DND-41 (cell line): ENCODE results near the gene FANCE.

ENCODE experiments used
- ATAC-seq: fragments of 200-7000 bp; cut with Tn5 transposase; 3 replicates; pipeline ENCODE4 v1.9.1; 2021; ENCODE audit warnings: low read depth; ENCODE audit not compliant: insufficient read depth
- DNase-seq: peaks from one replicate; pipeline ENCODE4 v3.0.0-alpha.2; 2020
- H2AFZ ChIP-seq: 2 replicates; pipeline ENCODE4 v1.6.0; 2012; ENCODE audit warnings: low read depth, low read length
- H3K27ac ChIP-seq: 2 replicates; pipeline ENCODE4 v1.5.1; 2012; ENCODE audit warnings: low read length, inconsistent platforms
- H3K27me3 ChIP-seq: fragments of 200-600 bp; sonication (generic); 2 replicates; pipeline ENCODE4 v1.6.0; 2012; ENCODE audit warnings: low read length, mild to moderate bottlenecking, inconsistent platforms; ENCODE audit not compliant: insufficient read depth, poor library complexity
- H3K36me3 ChIP-seq: 2 replicates; pipeline ENCODE4 v1.5.1; 2012; ENCODE audit warnings: low read length, inconsistent platforms; ENCODE audit not compliant: insufficient read depth
- H3K4me1 ChIP-seq: 2 replicates; pipeline ENCODE4 v1.5.1; 2012; ENCODE audit warnings: mild to moderate bottlenecking, low read length; ENCODE audit not compliant: insufficient read depth
- H3K4me2 ChIP-seq: 2 replicates; pipeline ENCODE4 v1.6.0; 2012; ENCODE audit warnings: mild to moderate bottlenecking, moderate library complexity, low read length, inconsistent platforms; ENCODE audit not compliant: insufficient read depth
- H3K4me3 ChIP-seq, 2 experiments: fragments of 200-600 bp in 1 of 2; shearing (Covaris generic) in 1 of 2; 2 replicates each; pipeline ENCODE4 v1.5.1; 2012 to 2016; ENCODE audit warnings: inconsistent platforms in 2 of 2, low read length in 2 of 2, mild to moderate bottlenecking in 2 of 2, low read depth in 1 of 2, moderate library complexity in 1 of 2
- H3K79me2 ChIP-seq: 2 replicates; pipeline ENCODE4 v1.6.0; 2012; ENCODE audit warnings: low read length, inconsistent platforms; ENCODE audit not compliant: insufficient read depth
- H3K9ac ChIP-seq: 2 replicates; pipeline ENCODE4 v1.6.0; 2012; ENCODE audit warnings: low read depth, mild to moderate bottlenecking, inconsistent platforms, low read length, moderate library complexity
- H3K9me3 ChIP-seq: 2 replicates; pipeline ENCODE4 v1.5.1; 2012; ENCODE audit warnings: low read length, moderate library complexity, mild to moderate bottlenecking, inconsistent platforms; ENCODE audit not compliant: insufficient read depth, severe bottlenecking
- H4K20me1 ChIP-seq: 2 replicates; pipeline ENCODE4 v1.6.0; 2012; ENCODE audit warnings: low read length; ENCODE audit not compliant: insufficient read depth
- CTCF ChIP-seq: IDR thresholded peaks from 2 replicates; pipeline ENCODE4 v1.5.1; 2012; ENCODE audit warnings: borderline replicate concordance, low read length, moderate library complexity, mild to moderate bottlenecking; ENCODE audit not compliant: poor library complexity, severe bottlenecking; ENCODE audit errors: extremely low read depth
- EZH2 ChIP-seq: IDR thresholded peaks from 3 replicates; pipeline ENCODE4 v1.6.1; 2012; ENCODE audit warnings: borderline replicate concordance, low read depth, mild to moderate bottlenecking, moderate library complexity, low read length, inconsistent platforms; ENCODE audit not compliant: severe bottlenecking

FANCE gene

GRCh38 chr6:35449287-35449881 lies 2.8 kb upstream of the FANCE start:
- no peaks in the 10 kb centered on the region for H3K79me2 ChIP-seq
- H3K36me3 ChIP-seq = no peaks in the 10 kb centered on the region
- DNase-seq (peak; percentile 43), ATAC-seq (peak; percentile 71)
- TF ChIP-seq CTCF (peak; percentile 82), EZH2 (no peak)
- H3K4me1 ChIP-seq = peaks cover 28% of the 10 kb centered on the region
- no peak overlapping the region for H3K9ac ChIP-seq
- H3K4me3 ChIP-seq = no peak overlapping the region
- no peak overlapping the region for H3K4me2 ChIP-seq
- no peaks in the 10 kb centered on the region for H3K27me3 ChIP-seq
- H2AFZ ChIP-seq = no peak overlapping the region; the same call in 1 of the 2 replicates
- H3K27ac ChIP-seq = no peak overlapping the region
- 0 out of 2 replicates have a peak, but pooled peaks cover 3% of the 10 kb centered on the region for H4K20me1 ChIP-seq
- no peaks in the 10 kb centered on the region for H3K9me3 ChIP-seq

GRCh38 chr6:35451354-35452182 lies 570 bp upstream of the FANCE start:
- H3K79me2 ChIP-seq = no peaks in the 10 kb centered on the region
- H3K4me3 ChIP-seq = peak overlapping the region; percentile 43 to 59; a peak in 3 of 4 replicates
- peak overlapping the region; percentile 63; the same call in 1 of the 2 replicates for H3K27ac ChIP-seq
- 0 out of 2 replicates have a peak, but pooled peaks cover 4% of the 10 kb centered on the region for H4K20me1 ChIP-seq
- H3K4me2 ChIP-seq = peak overlapping the region; percentile 80
- TF ChIP-seq CTCF = no peak
- TF ChIP-seq EZH2 = no peak
- no peak for DNase-seq
- peak overlapping the region; percentile 77 for H2AFZ ChIP-seq
- H3K9me3 ChIP-seq = no peaks in the 10 kb centered on the region
- H3K4me1 ChIP-seq = peaks cover 24% of the 10 kb centered on the region
- no peak for ATAC-seq
- H3K27me3 ChIP-seq = no peaks in the 10 kb centered on the region
- peaks cover 10% of the 10 kb centered on the region for H3K36me3 ChIP-seq
- H3K9ac ChIP-seq = peak overlapping the region; percentile 58; the same call in 1 of the 2 replicates

- H3K4me1 ChIP-seq = peaks cover 24% of the 10 kb centered on the region
- TF ChIP-seq EZH2 (no peak), CTCF (no peak)
- peaks cover 11% of the 10 kb centered on the region; the same call in 1 of the 2 replicates for H4K20me1 ChIP-seq
- DNase-seq (no peak), ATAC-seq (no peak)
- H3K4me3 ChIP-seq = peak overlapping the region; percentile 43 to 59; a peak in 3 of 4 replicates
- peaks cover 24% of the 10 kb centered on the region for H3K36me3 ChIP-seq
- H3K4me2 ChIP-seq = peak overlapping the region; percentile 80
- H3K27me3 ChIP-seq = no peaks in the 10 kb centered on the region
- no peaks in the 10 kb centered on the region for H3K79me2 ChIP-seq
- no peak overlapping the region for H3K27ac ChIP-seq
- H2AFZ ChIP-seq = peak overlapping the region; percentile 77
- H3K9me3 ChIP-seq = no peaks in the 10 kb centered on the region
- peak overlapping the region; percentile 58 for H3K9ac ChIP-seq
Observed at GRCh38 chr6:35453236-35453635, 1.1 kb downstream of the FANCE start.
